Duodenal mucosa (tissue), 2 donors: ENCODE data around the gene GALNT10.

ENCODE experiments used
- H3K27ac ChIP-seq: one replicate; pipeline ENCODE4 v1.7.0; 2013; ENCODE audit warnings: low read depth, low read length
- H3K27me3 ChIP-seq, 2 donors: one replicate each; pipeline ENCODE4 v1.7.0; 2013; ENCODE audit warnings: low read length in 2 of 2, control low read depth in 1 of 2; ENCODE audit not compliant: insufficient read depth in 2 of 2, control insufficient read depth in 1 of 2
- H3K36me3 ChIP-seq, 2 donors: one replicate each; pipeline ENCODE4 v1.7.0; 2013; ENCODE audit warnings: low read length in 2 of 2, control low read depth in 1 of 2; ENCODE audit not compliant: insufficient read depth in 2 of 2, control insufficient read depth in 1 of 2
- H3K4me1 ChIP-seq, 2 donors: one replicate each; pipeline ENCODE4 v1.7.0; 2013; ENCODE audit warnings: low read length in 2 of 2, control low read depth in 1 of 2; ENCODE audit not compliant: insufficient read depth in 2 of 2, control insufficient read depth in 1 of 2
- H3K4me3 ChIP-seq, 2 donors: one replicate each; pipeline ENCODE4 v1.7.0; 2013; ENCODE audit warnings: low read length in 2 of 2, low read depth in 1 of 2
- H3K9ac ChIP-seq, 2 donors: one replicate each; pipeline ENCODE4 v1.7.0; 2013; ENCODE audit warnings: low read length in 2 of 2, low read depth in 1 of 2
- H3K9me3 ChIP-seq, 2 donors: one replicate each; pipeline ENCODE4 v1.7.0; 2013; ENCODE audit warnings: low read length in 2 of 2, control low read depth in 1 of 2; ENCODE audit not compliant: control insufficient read depth in 1 of 2

GALNT10 gene

DNA sequence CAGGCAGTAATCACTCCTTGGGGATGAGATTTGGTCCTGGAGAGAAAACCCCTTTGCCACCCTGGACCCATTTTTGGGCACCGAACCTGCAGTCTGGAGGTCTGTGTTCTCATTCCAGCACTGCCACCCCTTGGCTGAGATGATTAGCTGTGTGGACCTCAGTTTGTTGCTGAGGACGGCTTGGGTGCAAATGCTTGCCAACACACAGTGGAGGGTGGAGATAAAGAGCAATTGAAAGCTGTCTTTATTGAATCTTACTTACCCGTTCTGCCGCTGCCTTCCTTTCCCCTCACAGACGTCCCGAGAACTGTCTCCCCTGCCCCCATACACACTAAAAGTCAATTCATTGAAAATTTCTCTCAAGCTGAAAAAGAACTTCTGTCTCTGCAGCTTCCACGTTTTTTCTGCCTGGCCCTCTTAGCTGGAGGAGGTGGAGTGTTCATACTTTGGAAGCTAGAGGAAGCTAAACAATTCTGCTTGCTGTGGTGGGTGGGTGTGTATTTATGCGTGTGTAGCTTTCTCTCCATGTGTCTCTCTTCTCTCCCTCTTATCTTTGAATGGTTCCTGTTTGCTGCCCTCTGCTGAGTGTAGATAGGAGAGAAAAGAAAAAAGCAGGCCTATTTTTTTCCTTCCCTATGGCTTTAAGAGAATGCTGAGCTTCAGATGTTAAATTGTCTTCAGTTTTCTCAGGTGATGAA, 6.6 kb downstream of the GALNT10 start:
- peaks cover 35 to 37% of the 10 kb centered on the region in 2 donors for H3K4me1 ChIP-seq
- H3K9ac ChIP-seq: no peak overlapping the region

GRCh38 chr5:154197801-154198491, 7.4 kb downstream of the GALNT10 start:
- peak overlapping the region in 1 of 2 donors; percentile 5 for H3K4me3 ChIP-seq
- H3K27ac ChIP-seq: no peak overlapping the region
- no peak overlapping the region for H3K9ac ChIP-seq
- H3K27me3 ChIP-seq: no peaks in the 10 kb centered on the region
- H3K4me1 ChIP-seq: peaks cover 36 to 41% of the 10 kb centered on the region in 2 donors
- no peaks in the 10 kb centered on the region for H3K9me3 ChIP-seq
- peaks cover 0 to 6% of the 10 kb centered on the region in 2 donors for H3K36me3 ChIP-seq

More for the DNA sequence above, 6.6 kb downstream of the GALNT10 start:
- peak overlapping the region; percentile 5 to 21 for H3K4me3 ChIP-seq
- no peaks in the 10 kb centered on the region for H3K9me3 ChIP-seq
- peaks cover 0 to 6% of the 10 kb centered on the region in 2 donors for H3K36me3 ChIP-seq
- H3K27me3 ChIP-seq: no peaks in the 10 kb centered on the region
- H3K27ac ChIP-seq: no peak overlapping the region

GRCh38 chr5:154198611-154199230, 8.2 kb downstream of the GALNT10 start:
- no peak overlapping the region for H3K9ac ChIP-seq
- H3K27me3 ChIP-seq: no peaks in the 10 kb centered on the region
- H3K27ac ChIP-seq: no peak overlapping the region
- no peak overlapping the region for H3K4me3 ChIP-seq
- peaks cover 0 to 6% of the 10 kb centered on the region in 2 donors for H3K36me3 ChIP-seq
- H3K4me1 ChIP-seq: peaks cover 36 to 44% of the 10 kb centered on the region in 2 donors
- H3K9me3 ChIP-seq: no peaks in the 10 kb centered on the region

DNA sequence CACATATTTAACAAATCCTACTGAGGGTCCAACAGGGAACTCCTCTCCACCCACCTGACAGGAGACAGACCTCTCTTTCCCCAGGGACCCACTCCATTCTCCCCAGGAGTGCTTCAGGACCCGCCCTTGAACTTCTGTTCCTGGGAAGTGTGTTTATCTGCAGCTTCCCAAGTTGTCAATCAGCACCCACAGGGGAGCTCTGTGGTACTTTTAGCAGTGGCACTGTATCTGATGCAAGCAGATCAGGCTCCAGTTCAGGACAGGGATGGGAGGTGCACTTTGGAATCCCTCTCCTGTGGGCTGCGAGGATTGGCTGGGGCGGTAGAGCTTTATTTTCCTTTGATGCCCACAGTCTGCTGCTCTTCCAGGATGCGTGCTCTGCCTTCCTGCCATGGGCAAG, 8.7 kb downstream of the GALNT10 start:
- Histone ChIP-seq H3K4me1 (peaks cover 40 to 46% of the 10 kb centered on the region in 2 donors), H3K27ac (no peak overlapping the region), H3K4me3 (no peak overlapping the region), H3K9ac (no peak overlapping the region), H3K36me3 (peaks cover 0 to 6% of the 10 kb centered on the region in 2 donors), H3K9me3 (no peaks in the 10 kb centered on the region), H3K27me3 (no peaks in the 10 kb centered on the region)

DNA sequence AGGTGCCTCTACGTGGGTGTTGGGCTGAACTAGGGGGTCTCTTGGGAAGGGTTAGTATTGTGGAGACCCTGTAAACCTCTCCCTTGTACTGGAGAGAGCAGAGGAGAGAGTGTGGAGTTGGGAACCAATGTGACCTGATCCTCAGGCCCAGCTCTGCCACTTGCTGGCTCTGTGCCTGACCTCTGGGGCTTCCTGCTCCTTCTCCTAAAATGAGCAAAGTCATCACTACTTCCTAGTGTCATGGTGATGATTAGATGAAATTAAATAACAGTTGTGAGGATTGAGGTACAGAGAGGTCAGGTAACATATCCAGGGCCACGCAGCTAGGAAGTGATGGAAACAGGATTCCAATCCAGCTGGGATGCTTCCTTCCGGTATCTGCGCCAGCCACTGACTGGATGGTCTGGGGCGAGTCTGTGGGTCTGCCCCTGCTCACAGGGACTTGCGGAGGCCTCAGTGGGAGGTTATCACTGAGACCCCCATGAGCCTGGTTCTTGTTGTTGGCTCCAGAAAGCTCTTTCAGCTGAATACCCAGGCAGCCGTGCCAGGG, 9.2 kb downstream of the GALNT10 start:
- peaks cover 0 to 6% of the 10 kb centered on the region in 2 donors for H3K36me3 ChIP-seq
- H3K27me3 ChIP-seq: no peaks in the 10 kb centered on the region
- H3K9ac ChIP-seq: no peak overlapping the region
- H3K4me1 ChIP-seq: peaks cover 40 to 50% of the 10 kb centered on the region in 2 donors
- H3K27ac ChIP-seq: no peak overlapping the region
- H3K4me3 ChIP-seq: no peak overlapping the region
- H3K9me3 ChIP-seq: no peaks in the 10 kb centered on the region

GRCh38 chr5:154200221-154200620, 9.7 kb downstream of the GALNT10 start:
- Histone ChIP-seq H3K9me3 (no peaks in the 10 kb centered on the region), H3K27me3 (no peaks in the 10 kb centered on the region), H3K27ac (no peak overlapping the region), H3K9ac (no peak overlapping the region), H3K4me1 (peaks cover 40 to 50% of the 10 kb centered on the region in 2 donors), H3K4me3 (no peak overlapping the region), H3K36me3 (peaks cover 0 to 6% of the 10 kb centered on the region in 2 donors)

DNA sequence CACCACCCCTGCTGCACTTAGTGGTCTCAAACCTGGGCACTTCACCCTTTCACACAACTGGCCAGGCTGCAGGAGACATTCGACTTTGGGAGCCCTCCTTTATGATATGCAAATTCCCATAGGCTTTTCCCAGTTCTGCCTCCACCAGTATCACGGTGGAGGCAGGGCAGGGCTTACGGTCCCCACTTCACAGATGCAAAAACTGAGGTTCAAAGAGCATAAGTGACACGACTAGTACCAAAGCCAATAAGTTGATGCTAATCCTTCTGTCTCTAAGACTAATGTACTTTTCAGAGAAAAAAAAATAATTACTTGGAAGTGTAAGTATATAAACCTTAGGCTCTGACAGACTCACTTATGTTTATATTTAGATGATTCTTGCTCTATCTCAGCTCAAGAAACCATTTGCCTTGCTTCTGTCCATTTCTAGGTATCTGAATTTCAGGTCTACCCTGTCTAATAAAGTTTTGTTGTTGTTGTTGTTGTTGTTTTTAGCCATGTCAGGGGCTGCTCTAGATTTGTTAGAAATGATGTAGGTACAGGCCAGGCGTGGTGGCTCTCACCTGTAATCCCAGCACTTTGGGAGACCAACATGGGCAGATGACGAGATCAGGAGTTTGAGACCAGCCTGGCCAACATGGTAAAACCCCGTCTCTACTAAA, 10.7 kb downstream of the GALNT10 start:
- Histone ChIP-seq H3K36me3 (peaks cover 0 to 6% of the 10 kb centered on the region in 2 donors), H3K4me1 (peaks cover 40 to 50% of the 10 kb centered on the region in 2 donors)

GRCh38 chr5:154202379-154203260, 12.1 kb downstream of the GALNT10 start:
- Histone ChIP-seq H3K27me3 (no peaks in the 10 kb centered on the region), H3K36me3 (peaks cover 0 to 10% of the 10 kb centered on the region in 2 donors), H3K9me3 (no peaks in the 10 kb centered on the region), H3K4me1 (peaks cover 29 to 41% of the 10 kb centered on the region in 2 donors), H3K4me3 (no peak overlapping the region), H3K27ac (no peak overlapping the region), H3K9ac (no peak overlapping the region)

More for the DNA sequence above, 10.7 kb downstream of the GALNT10 start:
- H3K27me3 ChIP-seq: no peaks in the 10 kb centered on the region
- no peak overlapping the region for H3K27ac ChIP-seq
- no peaks in the 10 kb centered on the region for H3K9me3 ChIP-seq
- no peak overlapping the region for H3K9ac ChIP-seq
- H3K4me3 ChIP-seq: no peak overlapping the region
